WTC11 (cell line): Measurements from ENCODE around the gene ZNF592.

Experiments
- NR1H2 ChIP-seq: sonication (generic); formaldehyde crosslinking; IDR thresholded peaks from 2 replicates; pipeline ENCODE4 v1.9.0; 2021; ENCODE audit warnings: mild to moderate bottlenecking, moderate library complexity, missing genetic modification reagents
- NR3C1 ChIP-seq: sonication (generic); formaldehyde crosslinking; conservative IDR thresholded peaks from 2 replicates; pipeline ENCODE4 v1.8.1; 2023; ENCODE audit warnings: low read depth, mild to moderate bottlenecking, missing genetic modification reagents

GRCh38 chr15:84752195-84752594, 3.8 kb downstream of the ZNF592 start:
- TF ChIP-seq NR3C1 (CRISPR knock-in tag) (no peak), NR1H2 (CRISPR knock-in tag) (no peak)
